ELR (cell line): ENCODE data around the gene DCTD.

Experiments used
- DNase-seq: peaks from one replicate; pipeline ENCODE4 v3.0.0-alpha.2; 2015; ENCODE audit warnings: low read depth

DCTD gene

DNA sequence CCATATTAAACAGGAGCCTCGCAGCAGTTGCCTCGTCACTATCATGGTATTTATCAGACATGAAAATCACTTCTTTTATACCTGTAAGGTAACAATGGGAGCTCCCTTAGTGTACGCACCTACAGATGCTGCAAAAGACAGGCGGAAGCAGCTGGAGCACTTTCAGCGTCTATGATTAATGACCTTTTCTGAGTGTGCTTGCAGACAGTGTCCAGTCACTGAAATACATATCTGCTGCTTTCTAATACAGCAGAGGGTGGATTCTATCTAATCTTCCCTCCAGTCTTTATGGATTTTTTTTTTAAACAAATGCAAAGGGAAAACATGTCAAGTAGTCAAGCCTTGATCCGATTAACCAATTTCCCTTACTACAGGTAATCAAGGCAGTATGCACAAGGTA, 24.1 kb downstream of the DCTD start:
- no peak for DNase-seq

DNA sequence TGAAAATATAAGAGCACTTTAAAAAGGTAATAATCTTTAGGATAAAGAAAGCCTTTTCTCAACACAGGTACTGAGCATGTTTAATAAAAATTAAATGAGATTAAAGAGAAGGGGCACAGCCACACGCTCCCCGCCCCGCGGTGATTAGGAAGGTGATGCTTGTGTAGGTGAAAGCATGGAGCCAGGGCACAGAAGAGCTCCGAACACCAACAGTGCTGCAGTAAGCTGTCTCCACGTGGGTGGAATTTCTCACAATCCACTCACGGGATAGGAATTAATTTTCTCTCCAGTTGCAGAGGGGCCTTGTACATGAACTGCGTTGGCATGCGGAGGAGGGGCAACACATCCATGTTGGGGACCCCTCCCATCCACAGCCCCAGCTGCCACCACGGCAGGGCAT, 27.0 kb downstream of the DCTD start:
- DNase-seq, result no peak

DNA sequence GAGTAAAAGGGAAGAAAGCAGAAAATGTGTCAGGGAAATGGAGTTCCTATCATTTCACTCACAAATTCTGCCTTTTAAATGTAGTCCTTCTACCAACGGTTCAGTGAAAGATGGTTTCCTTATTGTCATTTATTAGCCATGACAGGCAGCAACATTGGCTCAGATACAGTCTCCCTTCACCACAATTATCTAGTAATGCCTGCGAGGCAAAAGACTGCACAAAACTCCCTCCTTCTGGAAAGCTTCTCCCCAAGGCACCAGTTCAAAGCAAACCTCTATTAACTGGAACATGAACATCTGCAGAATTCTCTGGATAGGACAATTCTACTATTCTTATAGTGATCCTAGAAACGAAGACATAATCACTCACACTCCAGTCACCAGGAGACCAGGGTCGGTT, 28.3 kb downstream of the DCTD start:
- no peak for DNase-seq

- no peak for DNase-seq
Observed at GRCh38 chr4:182886768-182887167, 30.4 kb downstream of the DCTD start.

- no peak for DNase-seq
Observed at GRCh38 chr4:182886205-182886604, 31.0 kb downstream of the DCTD start.

DNA sequence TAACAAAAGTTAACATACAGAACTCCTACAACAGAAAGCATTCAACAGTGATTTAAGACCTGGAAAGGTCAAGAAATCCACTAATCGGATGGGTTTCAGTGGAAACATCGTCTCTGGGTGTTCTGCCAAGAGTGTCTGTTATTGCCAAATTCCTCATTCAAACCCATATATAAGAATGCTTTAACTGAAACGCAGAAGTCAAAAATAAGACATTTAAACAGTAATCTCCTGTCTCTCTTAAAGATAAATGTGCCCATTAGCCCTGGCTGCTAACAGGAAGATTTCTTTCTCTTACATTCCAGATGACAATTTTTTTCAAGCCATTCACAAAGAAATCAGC, 31.5 kb downstream of the DCTD start:
- no peak for DNase-seq

DNA sequence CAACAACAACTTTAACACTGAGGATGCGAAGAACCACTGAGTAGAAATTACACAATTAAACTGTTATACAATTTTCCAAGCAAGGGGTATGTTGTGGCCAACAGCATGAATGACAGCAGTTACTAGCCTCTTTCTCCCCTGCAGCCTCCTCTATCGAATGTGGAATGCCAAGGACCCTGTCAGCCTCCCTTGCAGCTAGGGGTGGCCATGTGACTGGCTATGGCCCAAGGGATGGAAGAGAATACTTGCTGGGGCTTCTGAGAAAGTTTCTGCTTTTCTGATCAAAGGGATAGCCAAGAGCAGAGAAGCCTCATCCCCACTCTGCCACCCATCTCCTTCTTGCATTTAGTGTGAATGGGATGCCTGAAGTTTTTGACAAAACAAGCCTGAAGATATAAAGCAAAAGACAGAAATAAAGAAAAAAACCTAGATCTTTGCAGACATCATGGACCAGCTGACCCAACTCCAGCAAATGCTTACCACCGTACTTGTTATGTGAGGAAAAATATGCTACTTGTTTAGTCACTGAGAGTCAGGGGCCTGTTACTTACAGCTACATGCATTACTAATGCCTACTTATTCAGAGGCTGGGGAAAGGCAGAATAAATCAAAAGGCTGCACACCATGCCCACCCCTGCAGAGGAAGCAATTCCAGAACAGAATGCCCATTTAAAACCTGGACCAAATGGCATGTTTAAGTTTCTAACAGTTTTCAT, 32.0 kb downstream of the DCTD start:
- DNase-seq, result no peak

- no peak for DNase-seq
Observed at GRCh38 chr4:182884040-182884439, 33.1 kb downstream of the DCTD start.

DNA sequence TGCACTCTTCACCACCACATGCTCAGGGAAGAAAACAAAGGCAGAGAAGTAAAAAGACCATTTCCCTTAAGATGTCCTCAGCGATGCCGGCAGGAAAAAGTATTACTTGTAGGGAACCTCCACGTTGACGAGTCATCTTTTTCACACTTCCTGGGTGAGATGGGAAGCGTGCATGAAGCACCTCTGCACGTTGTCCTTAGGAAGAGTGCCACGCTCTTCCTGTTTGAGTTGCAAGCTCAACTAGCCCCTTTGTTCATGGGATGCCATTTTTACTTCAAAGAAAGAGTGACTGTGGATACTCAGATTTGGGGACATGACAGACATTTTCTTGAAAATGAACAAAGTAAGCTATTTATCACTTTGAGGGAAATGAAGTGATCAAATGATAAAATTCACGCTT, 33.8 kb downstream of the DCTD start:
- DNase-seq, result no peak

- DNase-seq, result no peak
Observed at GRCh38 chr4:182881914-182882313, 35.3 kb downstream of the DCTD start.

DNA sequence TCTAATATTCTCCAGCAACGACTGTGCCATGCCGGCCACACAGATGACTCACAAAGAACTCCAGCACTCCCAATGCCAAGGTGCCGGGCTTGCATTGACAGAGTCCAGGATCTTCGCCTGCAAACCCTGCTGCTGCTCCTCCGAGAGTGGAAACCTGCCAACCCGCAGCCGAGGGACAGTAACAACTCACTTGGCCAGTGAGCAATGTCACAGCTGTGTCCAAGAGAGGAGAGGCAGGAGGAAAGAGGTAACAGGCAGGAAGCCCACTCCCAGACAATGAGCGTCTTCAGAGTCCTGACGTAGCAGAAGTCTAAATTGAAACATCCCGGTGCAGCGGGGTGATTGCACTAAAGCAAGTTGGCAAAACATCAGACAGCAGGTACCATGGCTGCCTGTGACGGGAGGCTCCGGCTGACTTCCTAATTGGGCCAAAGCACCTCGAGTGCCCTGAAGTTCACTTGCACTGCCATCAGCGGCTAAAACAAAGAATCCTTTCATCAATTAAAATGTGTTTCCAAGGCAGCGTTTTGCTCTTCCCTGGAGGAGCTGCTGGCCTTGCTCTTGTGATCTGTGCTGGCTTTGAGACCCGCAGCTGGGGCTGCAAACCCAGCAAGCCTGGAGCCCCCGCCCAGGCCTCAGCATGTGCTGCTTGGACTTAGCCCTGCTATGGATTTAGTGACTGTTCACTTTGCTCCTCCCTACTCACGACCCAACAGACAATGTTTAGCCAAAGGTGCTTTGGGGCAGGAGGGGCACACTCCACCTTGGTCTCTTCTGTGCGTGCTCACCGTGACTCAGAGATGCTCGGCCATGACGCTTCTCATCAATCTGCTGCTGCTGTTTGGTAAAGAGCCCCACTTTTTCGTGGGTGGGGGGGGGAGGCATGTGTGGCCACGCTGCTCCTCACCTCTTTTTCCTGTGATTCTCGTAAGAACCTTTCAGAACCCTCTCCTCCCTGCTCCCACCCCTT, 36.5 kb downstream of the DCTD start:
- DNase-seq, result no peak

- DNase-seq, result no peak
Observed at GRCh38 chr4:182879913-182880312, 37.3 kb downstream of the DCTD start.

DNA sequence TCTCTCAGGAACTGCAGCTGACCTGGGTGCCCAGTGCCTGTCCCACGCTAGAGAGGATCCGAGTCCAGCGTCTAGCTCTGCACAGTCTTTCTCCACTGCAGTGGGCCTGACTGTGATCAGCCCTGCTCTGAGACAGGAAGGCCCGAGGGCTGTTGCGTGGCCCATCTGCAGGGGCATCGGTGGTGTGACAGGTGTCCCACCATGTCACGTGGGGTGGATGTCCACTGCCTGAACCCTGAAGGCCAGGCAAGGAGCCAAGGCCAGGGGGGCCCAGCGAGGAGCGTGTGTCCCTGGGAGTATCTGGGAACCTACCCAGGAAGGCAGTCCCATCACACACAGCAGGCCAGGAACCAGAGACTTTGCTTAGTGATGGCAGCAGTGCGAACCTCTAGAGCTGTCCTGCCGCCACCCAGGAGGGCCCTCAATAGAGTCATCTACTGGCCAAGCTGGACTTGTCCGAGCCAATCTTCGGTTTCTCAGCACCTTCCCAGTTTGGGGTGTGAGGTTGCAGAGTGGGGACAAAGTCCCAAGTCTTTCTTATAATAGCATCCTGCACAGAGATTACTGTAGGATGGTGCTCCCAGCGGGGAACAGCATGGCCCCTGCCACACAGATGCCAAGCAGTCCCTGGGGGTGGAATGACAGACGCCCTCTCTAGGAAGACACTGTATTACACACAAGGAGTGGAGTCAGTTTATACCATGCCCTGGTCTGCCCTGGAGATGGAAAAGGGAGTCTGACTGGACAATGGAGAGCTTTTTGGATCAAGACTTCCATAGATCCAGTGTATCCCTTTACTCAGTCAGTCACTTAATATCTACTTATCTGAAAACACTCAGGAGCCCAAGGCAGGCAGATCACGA, 38.3 kb downstream of the DCTD start:
- DNase-seq, result no peak

GRCh38 chr4:182877326-182877883, 39.8 kb downstream of the DCTD start:
- DNase-seq, result no peak

DNA sequence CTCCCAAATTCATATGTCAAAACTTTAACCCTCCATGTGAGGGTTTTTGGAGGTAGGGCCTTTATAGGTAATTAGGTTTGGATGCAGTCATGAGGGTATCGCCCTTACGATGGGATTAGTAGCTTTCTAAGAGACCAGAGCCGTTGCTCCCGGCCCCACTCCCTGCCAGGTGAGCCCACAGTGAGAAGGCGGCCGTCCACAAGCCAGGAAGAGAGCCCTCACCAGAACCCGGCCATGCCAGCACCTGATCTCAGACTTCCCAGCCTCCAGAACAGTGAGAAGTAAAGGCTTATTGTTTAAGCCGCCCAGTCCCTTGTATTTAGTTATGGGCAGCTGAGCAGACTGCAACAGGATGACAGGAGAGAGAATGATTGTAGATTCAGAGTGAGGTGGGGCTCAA, 40.8 kb downstream of the DCTD start:
- DNase-seq, result no peak

DNA sequence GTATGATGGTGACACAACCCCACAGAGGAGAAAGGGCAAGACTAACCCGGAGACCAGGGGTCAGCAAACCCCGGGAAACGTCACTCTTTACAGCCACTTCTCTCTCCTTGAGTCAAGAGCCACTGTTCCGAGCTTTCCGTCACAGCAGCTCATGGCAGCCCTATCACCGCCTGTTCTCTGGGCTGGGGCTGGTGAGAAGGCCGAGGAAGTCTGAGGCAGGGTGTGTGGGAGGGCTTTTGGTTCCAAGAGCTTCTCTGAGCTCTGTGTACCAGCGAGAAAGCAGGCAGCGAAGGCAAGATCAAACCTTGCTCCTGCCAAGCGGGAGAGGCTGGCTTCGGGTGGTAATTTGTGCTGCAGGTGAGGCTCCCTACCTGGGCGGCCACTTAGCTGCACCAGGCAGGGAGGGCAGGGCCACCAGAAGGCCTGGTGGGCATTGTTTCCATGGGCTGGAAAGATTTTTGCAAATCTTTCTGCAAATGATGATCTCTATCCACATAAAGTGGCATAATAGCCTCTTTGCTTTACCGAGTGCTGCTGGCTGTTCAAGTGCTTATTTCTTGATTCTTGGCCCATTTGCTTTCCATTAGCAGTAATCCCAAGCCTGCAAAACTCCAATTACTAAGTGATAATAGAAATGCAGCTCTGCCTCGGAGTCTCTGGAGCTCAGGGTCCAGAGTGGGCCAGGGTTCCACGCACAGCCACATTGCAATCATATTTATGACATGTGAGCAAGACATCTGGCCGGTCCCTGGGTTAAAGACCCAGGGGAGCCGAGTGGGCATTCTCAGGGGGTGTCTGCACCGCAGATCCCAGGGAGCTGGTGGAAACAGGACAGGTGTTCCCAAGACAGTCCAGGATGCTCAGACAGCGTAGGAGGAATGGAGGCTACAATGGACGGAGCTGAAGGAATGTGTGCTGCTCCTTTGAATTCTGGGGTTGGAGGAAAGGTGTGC, 41.5 kb downstream of the DCTD start:
- no peak for DNase-seq

GRCh38 chr4:182874797-182875345, 42.3 kb downstream of the DCTD start:
- DNase-seq, result no peak

- no peak for DNase-seq
Observed at GRCh38 chr4:182874304-182874751, 42.9 kb downstream of the DCTD start.

GRCh38 chr4:182873726-182874125, 43.5 kb downstream of the DCTD start:
- no peak for DNase-seq

DNA sequence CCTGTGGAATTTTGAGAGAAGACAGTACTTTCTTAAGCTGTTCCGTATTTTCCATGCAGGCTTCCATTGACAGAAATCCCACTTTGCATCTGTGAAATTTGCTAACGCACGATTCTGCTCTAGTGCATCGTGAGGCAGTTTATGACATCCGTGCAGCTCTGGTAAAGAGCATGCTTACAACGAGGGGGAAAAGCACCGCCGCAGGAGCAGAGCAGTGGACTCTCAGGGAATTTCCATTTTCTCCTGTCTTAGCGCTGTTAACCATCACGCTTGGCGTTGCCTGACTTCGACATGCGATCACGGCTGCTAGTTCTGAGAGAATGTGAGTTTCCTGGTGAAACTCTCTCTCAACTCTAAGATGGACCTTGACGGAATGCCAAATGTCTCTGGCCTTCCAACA, 43.9 kb downstream of the DCTD start:
- DNase-seq, result no peak

DNA sequence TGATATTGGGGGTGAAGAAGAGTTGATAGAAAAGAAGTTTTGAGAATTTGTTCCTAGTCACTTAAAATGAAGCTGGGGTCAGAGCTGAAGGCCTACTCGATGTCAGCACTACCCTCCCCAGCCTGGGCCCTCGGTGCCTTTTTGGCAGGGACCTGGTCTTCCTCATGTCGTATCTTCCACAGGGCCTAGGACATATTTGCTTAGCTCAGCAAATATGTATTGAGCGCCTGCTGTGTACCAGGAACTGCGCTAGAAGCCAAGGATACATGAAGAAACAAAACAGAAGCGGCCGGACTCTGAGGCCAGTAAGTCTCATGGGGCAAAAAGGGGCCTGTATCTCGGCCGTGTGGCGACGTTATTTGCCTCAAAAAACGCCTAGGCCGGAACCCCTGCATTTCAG, 44.3 kb downstream of the DCTD start:
- DNase-seq, result no peak
